T47D (cell line): ENCODE measurements around the gene ZPLD1.

ENCODE experiments used
- DNase-seq, 2 experiments: peaks; one replicate each; pipeline versions ENCODE4 v3.0.0 to v3.0.0-alpha.2; 2011 to 2012; ENCODE audit warnings: low read depth in 1 of 2, low spot score in 1 of 2
- JUND ChIP-seq: IDR thresholded peaks from 2 replicates; pipeline ENCODE4 v1.6.1; 2012; ENCODE audit warnings: low read depth
- in situ Hi-C: cut with HindIII; loops from 2 replicates; pipeline ENCODE4 v1.10.0; 2016; ENCODE audit warnings: low sequenced_read_pairs, low pct_unique_long_range_greater_than_20kb

ZPLD1 gene

DNA sequence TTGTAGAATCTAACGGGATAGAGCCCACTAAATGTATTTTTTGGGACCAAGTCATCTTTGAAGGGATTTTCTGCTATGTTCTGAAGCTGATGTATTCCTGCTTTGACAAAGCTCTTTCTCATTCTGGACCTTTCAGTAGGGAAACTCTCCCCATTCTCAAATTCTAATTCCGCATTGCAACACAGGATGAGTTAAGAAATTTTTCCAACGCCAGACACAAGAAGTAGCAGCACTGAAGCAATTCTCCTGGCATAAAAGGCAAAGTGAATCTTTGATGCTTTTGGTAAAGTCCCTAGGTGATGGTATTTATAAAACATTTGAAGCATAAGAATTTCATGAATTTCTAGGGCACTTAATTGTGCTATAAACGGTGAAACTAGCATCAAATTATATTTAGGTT, 76.8 kb downstream of the ZPLD1 start:
- no peak for TF ChIP-seq JUND

GRCh38 chr3:102512734-102513504, 78.1 kb downstream of the ZPLD1 start:
- in situ Hi-C loops, result no loop called here
- no peak for DNase-seq

More for the DNA sequence above, 76.8 kb downstream of the ZPLD1 start:
- no peak for DNase-seq
- in situ Hi-C loops, result no loop called here

DNA sequence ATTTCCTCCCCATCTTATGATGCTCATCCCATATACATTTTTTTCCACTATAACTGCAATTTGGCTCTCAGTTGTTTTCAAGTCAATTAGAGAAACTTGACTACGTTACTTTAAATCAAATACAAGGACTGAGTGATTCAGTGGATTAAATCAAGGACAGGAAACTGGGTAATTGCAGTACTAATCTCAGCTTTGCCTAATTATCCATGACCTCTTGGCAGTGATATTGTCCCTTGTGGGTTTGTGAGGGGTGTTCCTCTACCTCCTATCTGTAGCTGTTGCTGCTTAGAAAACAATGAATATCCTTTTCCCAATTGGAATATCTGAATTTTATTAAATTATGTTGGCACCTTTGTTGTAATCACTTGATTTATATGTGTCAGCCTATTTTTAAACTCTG, 79.4 kb downstream of the ZPLD1 start:
- no peak for DNase-seq
- no peak for TF ChIP-seq JUND
- in situ Hi-C loops, result no loop called here

More at GRCh38 chr3:102512734-102513504, 78.1 kb downstream of the ZPLD1 start:
- TF ChIP-seq JUND, result no peak

GRCh38 chr3:102521246-102521645, 86.4 kb downstream of the ZPLD1 start:
- in situ Hi-C loops, result no loop called here
- TF ChIP-seq JUND, result no peak
- DNase-seq, result no peak

GRCh38 chr3:102525624-102526023, 90.8 kb downstream of the ZPLD1 start:
- in situ Hi-C loops, result no loop called here
- no peak for DNase-seq

GRCh38 chr3:102526865-102527264, 92.0 kb downstream of the ZPLD1 start:
- in situ Hi-C loops, result no loop called here
- DNase-seq, result no peak
- no peak for TF ChIP-seq JUND

More at GRCh38 chr3:102525624-102526023, 90.8 kb downstream of the ZPLD1 start:
- no peak for TF ChIP-seq JUND

- no peak for DNase-seq
- no peak for TF ChIP-seq JUND
- in situ Hi-C loops, result no loop called here
Measured at GRCh38 chr3:102528727-102529126, 93.9 kb downstream of the ZPLD1 start.
